Right lobe of liver (tissue), 6 donors: ENCODE results near the gene BBLN. TPM values are rescaled to one million over a fixed set of nuclear protein-coding genes. Genes with fewer than 3 reads are reported as not detected.

Source experiments
- ATAC-seq, 4 donors: fragments of 200-7000 bp; cut with Tn5 transposase; one replicate each; pipeline ENCODE4 v1.9.1; 2020; ENCODE audit warnings: mild to moderate bottlenecking in 4 of 4, moderate library complexity in 4 of 4
- DNase-seq, 3 donors: peaks; one replicate each; pipeline ENCODE4 v3.0.0-alpha.2; 2020
- H3K27ac ChIP-seq, 3 donors: fragments of 200-600 bp; one replicate each; pipeline ENCODE4 v1.8.0; 2022
- H3K27me3 ChIP-seq, 2 donors: fragments of 200-600 bp; one replicate each; pipeline ENCODE4 v1.8.0; 2022
- H3K36me3 ChIP-seq, 4 donors: fragments of 200-600 bp; sonication (generic) in 1 of 4; one replicate each; pipeline versions ENCODE4 v1.5.1 to v1.8.0; 2017 to 2022; ENCODE audit warnings: control low read depth in 1 of 4
- H3K4me1 ChIP-seq, 4 donors: fragments of 200-600 bp; sonication (generic) in 1 of 4; one replicate each; pipeline versions ENCODE4 v1.5.1 to v1.8.0; 2017 to 2022; ENCODE audit warnings: control low read depth in 1 of 4
- H3K4me3 ChIP-seq, 3 donors: fragments of 200-600 bp; one replicate each; pipeline ENCODE4 v1.8.0; 2022
- H3K9me3 ChIP-seq, 4 donors: fragments of 200-600 bp; sonication (generic) in 1 of 4; one replicate each; pipeline versions ENCODE4 v1.5.1 to v1.8.0; 2017 to 2022; ENCODE audit warnings: control low read depth in 1 of 4
- POLR2A ChIP-seq: fragments of 450-650 bp; IDR thresholded peaks from one replicate; pipeline ENCODE4 v1.6.1; 2017; ENCODE audit warnings: antibody characterized with exemption, mild to moderate bottlenecking
- WGBS: methylation state at CpG from one replicate; pipeline ENCODE4 v1.1.6; 2018; ENCODE audit warnings: low coverage, low lambda C conversion rate; ENCODE audit not compliant: insufficient coverage; ENCODE audit errors: missing lambda C conversion rate; 5-methylcytosine and 5-hydroxymethylcytosine counted together
- intact Hi-C, 2 donors: fragments of 100-400 bp; cut with DNase I; formaldehyde crosslinking; loops; one replicate each; pipeline versions ENCODE4 v1.11.2 to v1.14.1; 2022
- total RNA-seq, 6 experiments: library from RNA; depleted of rRNA in 2 of 6; stranded (reverse); fragments of >200 nt in 2 of 6; fragmentation: NEBNext Ultra II Directional in 3 of 6; extraction: Animal tissue kit (Norgen Biotek cat#: 25700) in 3 of 6; gene quantifications; one replicate each; pipeline versions ENCODE4 v1.1.0 to v1.2.4, GENCODE V29; 2016 to 2023
- TF ChIP-seq, protein P1 (sequence below), 4 donors: fragments of 200-600 bp in 3 of 4; fragments of 450-650 bp in 1 of 4; IDR thresholded peaks; one replicate each; pipeline versions ENCODE4 v1.5.1 to v1.8.0; 2016 to 2022; ENCODE audit warnings: antibody characterized with exemption in 4 of 4, mild to moderate bottlenecking in 2 of 4
- donor health status: DM: no; HTN: yes; CAD: no.
- donor health status: DM: no; HTN: no; CAD: no.
- donor health status: DM: no; HTN: no; CAD: no.
- donor health status: DM: no; HTN: yes; CAD: no.
- donor health status: DM: no; HTN: yes; CAD: no.

Gene BBLN
- total RNA-seq, 6 experiments from 2014 or later = 13.5 to 192 (median 17.7) TPM

DNA sequence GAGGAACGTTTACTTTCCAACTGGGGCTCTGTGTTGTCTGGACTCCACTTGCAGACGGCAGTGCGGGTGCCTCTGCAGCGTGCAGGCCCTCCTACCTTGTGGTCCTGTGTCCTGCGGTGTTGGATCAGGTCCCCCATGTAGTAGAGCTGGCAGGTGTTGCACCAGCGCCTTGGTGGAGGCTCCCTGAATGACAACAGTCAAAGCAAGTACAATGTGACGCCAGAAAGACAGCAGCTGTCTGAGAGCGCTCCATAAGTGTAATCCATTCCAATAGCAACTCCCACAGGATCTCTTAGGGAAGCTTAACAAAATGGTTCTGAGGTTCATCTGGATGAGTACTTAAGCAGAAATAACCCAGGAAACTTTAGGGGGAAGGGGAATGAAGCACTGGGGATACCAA is 9.9 kb downstream of the BBLN start:
- Histone ChIP-seq H3K27ac (no peak overlapping the region), H3K27me3 (no peaks in the 10 kb centered on the region), H3K36me3 (peaks cover 0 to 39% (median 12%) of the 10 kb centered on the region in 4 donors), H3K9me3 (no peaks in the 10 kb centered on the region), H3K4me1 (no peaks in the 10 kb centered on the region), H3K4me3 (no peak overlapping the region)
- intact Hi-C loops = no loop called here
- no peak for DNase-seq
- no peak for ATAC-seq
- WGBS = 100% methylated on average over 2 of the region's 8 CpGs
- TF ChIP-seq POLR2A = no peak
- TF ChIP-seq, protein P1, sequence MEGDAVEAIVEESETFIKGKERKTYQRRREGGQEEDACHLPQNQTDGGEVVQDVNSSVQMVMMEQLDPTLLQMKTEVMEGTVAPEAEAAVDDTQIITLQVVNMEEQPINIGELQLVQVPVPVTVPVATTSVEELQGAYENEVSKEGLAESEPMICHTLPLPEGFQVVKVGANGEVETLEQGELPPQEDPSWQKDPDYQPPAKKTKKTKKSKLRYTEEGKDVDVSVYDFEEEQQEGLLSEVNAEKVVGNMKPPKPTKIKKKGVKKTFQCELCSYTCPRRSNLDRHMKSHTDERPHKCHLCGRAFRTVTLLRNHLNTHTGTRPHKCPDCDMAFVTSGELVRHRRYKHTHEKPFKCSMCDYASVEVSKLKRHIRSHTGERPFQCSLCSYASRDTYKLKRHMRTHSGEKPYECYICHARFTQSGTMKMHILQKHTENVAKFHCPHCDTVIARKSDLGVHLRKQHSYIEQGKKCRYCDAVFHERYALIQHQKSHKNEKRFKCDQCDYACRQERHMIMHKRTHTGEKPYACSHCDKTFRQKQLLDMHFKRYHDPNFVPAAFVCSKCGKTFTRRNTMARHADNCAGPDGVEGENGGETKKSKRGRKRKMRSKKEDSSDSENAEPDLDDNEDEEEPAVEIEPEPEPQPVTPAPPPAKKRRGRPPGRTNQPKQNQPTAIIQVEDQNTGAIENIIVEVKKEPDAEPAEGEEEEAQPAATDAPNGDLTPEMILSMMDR (IDR thresholded peaks at IDR 0.05) = no peak

DNA sequence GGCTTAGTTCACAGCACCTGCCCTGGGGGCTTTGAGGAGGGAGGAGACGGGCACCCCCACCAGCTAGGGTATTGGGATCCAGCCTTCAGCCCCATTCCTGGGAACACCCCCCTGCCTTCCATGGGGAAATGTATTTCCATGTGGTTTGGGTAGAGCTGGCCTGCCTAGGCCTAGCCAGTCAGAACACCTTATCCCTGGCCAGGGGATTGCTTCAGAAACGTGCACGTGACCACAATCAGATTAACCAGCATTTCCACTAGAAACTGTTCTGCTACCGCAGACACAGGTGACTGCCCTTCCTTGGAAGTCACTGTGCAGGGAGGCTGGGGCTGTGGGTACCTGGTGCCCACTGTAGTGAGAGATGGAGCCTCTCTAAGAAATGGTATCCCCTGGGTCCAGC is 14.0 kb downstream of the BBLN start:
- H3K4me3 ChIP-seq = no peak overlapping the region
- H3K27ac ChIP-seq = no peak overlapping the region
- TF ChIP-seq POLR2A = no peak
- TF ChIP-seq, protein P1 (IDR thresholded peaks at IDR 0.05) = no peak
- ATAC-seq = no peak
- no peaks in the 10 kb centered on the region for H3K9me3 ChIP-seq
- H3K27me3 ChIP-seq = no peaks in the 10 kb centered on the region
- H3K36me3 ChIP-seq = peaks cover 5 to 53% (median 20%) of the 10 kb centered on the region in 4 donors
- DNase-seq = no peak
- intact Hi-C loops = no loop called here
- WGBS = 92% methylated on average over 3 of the region's 4 CpGs
- no peaks in the 10 kb centered on the region for H3K4me1 ChIP-seq

DNA sequence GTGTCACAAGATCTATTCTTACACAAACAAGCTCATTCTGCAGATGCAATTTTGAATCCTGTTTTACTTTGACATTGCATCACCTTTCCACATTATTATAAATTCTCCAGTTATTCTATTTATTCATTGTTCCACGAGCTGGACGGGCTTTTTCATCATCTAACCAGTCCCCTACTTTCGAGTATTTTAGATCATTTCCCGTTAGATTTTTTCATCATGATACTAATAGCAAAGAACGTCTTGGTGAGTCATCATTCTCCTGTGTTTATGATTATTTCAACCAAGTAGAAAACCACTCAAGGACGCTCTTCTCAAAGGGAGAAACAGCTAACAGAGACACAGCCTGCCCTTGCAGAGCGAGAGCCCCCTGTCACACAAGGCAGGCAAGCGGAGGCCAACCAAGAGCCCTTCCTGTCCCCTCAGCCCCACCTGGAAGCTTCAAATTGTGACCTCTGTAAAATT is 15.1 kb downstream of the BBLN start:
- H3K27ac ChIP-seq = no peak overlapping the region
- intact Hi-C loops = no loop called here
- no peak for TF ChIP-seq POLR2A
- TF ChIP-seq, protein P1 (IDR thresholded peaks at IDR 0.05) = no peak
- no peak overlapping the region for H3K4me3 ChIP-seq
- H3K4me1 ChIP-seq = no peaks in the 10 kb centered on the region
- H3K27me3 ChIP-seq = no peaks in the 10 kb centered on the region
- peaks cover 5 to 53% (median 26%) of the 10 kb centered on the region in 4 donors for H3K36me3 ChIP-seq
- 70% methylated on average over 8 of the region's 8 CpGs for WGBS
- ATAC-seq (no peak), DNase-seq (no peak)
- no peaks in the 10 kb centered on the region for H3K9me3 ChIP-seq

DNA sequence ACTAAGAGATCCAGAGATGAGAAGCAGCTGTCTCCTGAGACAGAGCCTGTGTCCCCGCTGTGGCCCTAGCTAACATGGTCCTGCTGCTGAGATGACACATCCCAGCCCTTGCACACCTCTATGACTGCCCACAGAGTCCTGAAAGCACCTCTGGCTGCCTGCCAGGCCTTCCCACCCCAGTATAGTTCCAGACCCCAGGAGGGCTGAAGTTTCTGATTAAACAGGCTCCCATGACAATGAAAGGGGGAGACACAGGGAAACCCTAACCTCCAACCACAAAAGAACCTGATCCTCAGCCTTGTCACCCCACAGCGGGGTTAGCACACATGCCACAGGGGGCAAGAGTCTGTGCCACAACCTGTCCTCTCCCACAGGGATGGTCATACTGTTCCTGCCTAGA is 15.7 kb downstream of the BBLN start:
- WGBS = no CpG with 5 or more reads among the region's 2 CpGs
- no peak for ATAC-seq
- no peak for TF ChIP-seq POLR2A
- TF ChIP-seq, protein P1 (IDR thresholded peaks at IDR 0.05) = no peak
- H3K4me3 ChIP-seq = no peak overlapping the region
- no peak for DNase-seq
- no peaks in the 10 kb centered on the region for H3K4me1 ChIP-seq
- H3K36me3 ChIP-seq = peaks cover 5 to 55% (median 24%) of the 10 kb centered on the region in 4 donors
- no peak overlapping the region for H3K27ac ChIP-seq
- no peaks in the 10 kb centered on the region for H3K9me3 ChIP-seq
- intact Hi-C loops = no loop called here
- no peaks in the 10 kb centered on the region for H3K27me3 ChIP-seq
